HG03442 (cell line): ENCODE results near the gene MYRIP.
"Not testable (repeated sequence)": the region's sequence is repeated elsewhere in the genome, so short reads cannot be mapped to it uniquely, and the experiment has no call there.

Experiments
- ATAC-seq: cut with Tn5 transposase; IDR thresholded peaks from one replicate; pipeline ENCODE4 v1.9.1; 2021; ENCODE audit warnings: mild to moderate bottlenecking, moderate library complexity; ENCODE audit not compliant: unreplicated experiment

The MYRIP gene

GRCh38 chr3:40077828-40078492, 268.6 kb downstream of the MYRIP start:
- ATAC-seq = not testable (repeated sequence)

- no peak for ATAC-seq
These were observed 269.2 kb downstream of the MYRIP start for GRCh38 chr3:40078590-40078989.

- ATAC-seq = no peak
These were observed 269.9 kb downstream of the MYRIP start for GRCh38 chr3:40079203-40079846.

GRCh38 chr3:40079847-40080240, 270.4 kb downstream of the MYRIP start:
- no peak for ATAC-seq

- ATAC-seq = no peak
These were observed 273.7 kb downstream of the MYRIP start for GRCh38 chr3:40083066-40083465.

- ATAC-seq = not testable (repeated sequence)
These were observed 275.0 kb downstream of the MYRIP start for GRCh38 chr3:40084424-40084823.

- no peak for ATAC-seq
These were observed 277.8 kb downstream of the MYRIP start for GRCh38 chr3:40086890-40087883.

GRCh38 chr3:40088527-40089170, 279.2 kb downstream of the MYRIP start:
- ATAC-seq = no peak

GRCh38 chr3:40096661-40097111, 287.3 kb downstream of the MYRIP start:
- ATAC-seq = no peak

GRCh38 chr3:40097131-40098117, 288.0 kb downstream of the MYRIP start:
- no peak for ATAC-seq

GRCh38 chr3:40098261-40098759, 288.9 kb downstream of the MYRIP start:
- no peak for ATAC-seq

GRCh38 chr3:40099871-40100270, 290.5 kb downstream of the MYRIP start:
- ATAC-seq = no peak

GRCh38 chr3:40102182-40102581, 292.8 kb downstream of the MYRIP start:
- no peak for ATAC-seq

GRCh38 chr3:40103829-40104228, 294.4 kb downstream of the MYRIP start:
- no peak for ATAC-seq

GRCh38 chr3:40104441-40104840, 295.0 kb downstream of the MYRIP start:
- ATAC-seq = no peak

GRCh38 chr3:40108643-40109042, 299.2 kb downstream of the MYRIP start:
- ATAC-seq = no peak

GRCh38 chr3:40109641-40110490, 300.5 kb downstream of the MYRIP start:
- no peak for ATAC-seq

- no peak for ATAC-seq
These were observed 307.2 kb downstream of the MYRIP start for GRCh38 chr3:40116478-40117177.
